OCI-LY3 (cell line): ENCODE measurements around the gene ADGRV1.

Experiments used
- EZH2phosphoT487 ChIP-seq: fragments of 200-600 bp; shearing (Covaris generic); IDR thresholded peaks from 2 replicates; pipeline ENCODE4 v1.6.1; 2018; ENCODE audit warnings: antibody characterized with exemption, mixed run types, low read depth
- TF ChIP-seq, protein P1 (sequence below): fragments of 200-600, 300-600 bp; sonication (generic); IDR thresholded peaks from 2 replicates; pipeline ENCODE4 v1.5.1; 2014; ENCODE audit warnings: antibody characterized with exemption, low read length, low read depth

GRCh38 chr5:90921418-90921973 is 362.9 kb downstream of the ADGRV1 start:
- TF ChIP-seq, protein P1, sequence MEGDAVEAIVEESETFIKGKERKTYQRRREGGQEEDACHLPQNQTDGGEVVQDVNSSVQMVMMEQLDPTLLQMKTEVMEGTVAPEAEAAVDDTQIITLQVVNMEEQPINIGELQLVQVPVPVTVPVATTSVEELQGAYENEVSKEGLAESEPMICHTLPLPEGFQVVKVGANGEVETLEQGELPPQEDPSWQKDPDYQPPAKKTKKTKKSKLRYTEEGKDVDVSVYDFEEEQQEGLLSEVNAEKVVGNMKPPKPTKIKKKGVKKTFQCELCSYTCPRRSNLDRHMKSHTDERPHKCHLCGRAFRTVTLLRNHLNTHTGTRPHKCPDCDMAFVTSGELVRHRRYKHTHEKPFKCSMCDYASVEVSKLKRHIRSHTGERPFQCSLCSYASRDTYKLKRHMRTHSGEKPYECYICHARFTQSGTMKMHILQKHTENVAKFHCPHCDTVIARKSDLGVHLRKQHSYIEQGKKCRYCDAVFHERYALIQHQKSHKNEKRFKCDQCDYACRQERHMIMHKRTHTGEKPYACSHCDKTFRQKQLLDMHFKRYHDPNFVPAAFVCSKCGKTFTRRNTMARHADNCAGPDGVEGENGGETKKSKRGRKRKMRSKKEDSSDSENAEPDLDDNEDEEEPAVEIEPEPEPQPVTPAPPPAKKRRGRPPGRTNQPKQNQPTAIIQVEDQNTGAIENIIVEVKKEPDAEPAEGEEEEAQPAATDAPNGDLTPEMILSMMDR, result no peak
- TF ChIP-seq EZH2phosphoT487, result no peak
